ENCODE measurements around the gene C17orf50.

Gene C17orf50

GRCh38 chr17:35788477-35789368 is 28.0 kb downstream of the C17orf50 start:
- DNase-seq (ENCODE audit: low spot score) = peak; percentile 86

- no peak for DNase-seq (ENCODE audit: low spot score)
Measured at GRCh38 chr17:35790841-35791240, 30.2 kb downstream of the C17orf50 start.

DNA sequence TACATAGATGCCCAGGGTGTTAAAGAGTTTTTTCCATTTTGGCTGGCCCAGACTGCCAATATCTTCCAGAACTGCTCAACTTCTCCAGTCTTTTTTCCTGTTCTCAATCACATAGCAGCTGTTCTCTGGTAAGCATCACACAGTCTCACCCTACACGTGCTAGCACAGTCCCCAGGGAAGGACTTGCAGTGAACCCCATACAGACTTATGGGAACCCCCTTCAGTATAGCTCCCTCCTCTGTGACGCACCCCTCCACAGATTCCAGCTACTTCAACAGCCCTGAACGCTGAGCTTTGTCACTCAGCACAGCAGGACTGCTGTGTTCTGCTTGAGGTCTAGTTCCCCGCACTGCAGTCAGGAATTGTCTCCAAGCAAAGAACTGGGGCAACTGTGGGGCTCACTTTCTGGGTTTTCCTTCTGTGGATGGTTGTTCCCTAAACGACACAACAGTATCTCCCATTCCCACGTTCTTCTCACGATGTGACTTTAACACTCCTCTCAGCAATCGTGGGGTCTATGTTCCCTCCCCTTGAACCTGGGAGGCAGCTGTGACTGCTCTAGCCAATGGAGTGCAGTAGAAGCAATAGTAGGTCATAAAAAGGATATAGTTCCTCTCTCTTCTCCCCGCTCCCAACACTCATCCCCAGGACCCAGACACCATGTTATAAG is 31.1 kb downstream of the C17orf50 start:
- no peak for DNase-seq (ENCODE audit: low spot score)

DNA sequence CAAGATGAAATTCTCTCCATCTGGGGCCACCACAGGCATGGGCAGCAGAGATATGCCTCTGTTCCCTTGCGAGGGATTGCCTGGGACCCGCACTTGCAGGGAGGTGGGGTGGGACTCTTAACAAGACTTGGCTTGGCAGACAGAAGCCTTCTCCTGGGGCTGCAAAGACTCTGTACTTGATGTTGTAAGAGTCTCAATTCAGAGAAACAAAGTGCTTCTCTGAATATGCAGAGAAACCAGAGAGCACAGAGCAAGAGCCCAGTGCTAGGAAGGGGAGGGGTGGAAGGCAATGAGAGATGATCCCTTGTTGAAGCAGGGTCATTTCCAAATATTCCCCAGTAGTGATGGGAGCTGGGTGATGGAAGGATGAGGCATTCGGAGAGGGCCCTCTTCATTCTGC is 32.6 kb downstream of the C17orf50 start:
- no peak for DNase-seq (ENCODE audit: low spot score)

GRCh38 chr17:35795007-35795870 is 34.6 kb downstream of the C17orf50 start, which contains the start of gene MMP28:
Gene MMP28 (minus strand): TSS chr17:35795641. CDS start chr17:35795377, 264 bp downstream.
- peak; percentile 64 for DNase-seq (ENCODE audit: low spot score)

- no peak for DNase-seq (ENCODE audit: low spot score)
Measured at GRCh38 chr17:35795871-35796265, 35.2 kb downstream of the C17orf50 start.

DNA sequence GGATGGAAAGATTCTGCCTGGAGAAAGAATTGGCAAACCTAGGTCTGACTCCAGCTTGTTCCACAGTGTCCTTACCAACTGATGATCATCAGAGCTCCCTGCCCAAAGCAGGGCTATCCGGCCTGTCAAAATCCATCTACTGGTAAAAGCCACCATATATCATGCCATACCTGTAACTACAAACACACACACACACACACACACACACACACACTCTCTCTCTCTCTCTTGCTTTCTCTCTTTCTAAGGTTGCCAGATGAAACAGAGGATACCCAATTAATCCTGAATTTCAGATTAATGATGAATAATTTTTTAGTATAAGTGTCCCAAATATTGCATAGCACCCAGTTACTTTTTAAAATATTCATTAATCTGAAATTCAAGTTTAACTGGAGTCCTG is 36.3 kb downstream of the C17orf50 start:
- DNase-seq (ENCODE audit: low spot score) = no peak

DNA sequence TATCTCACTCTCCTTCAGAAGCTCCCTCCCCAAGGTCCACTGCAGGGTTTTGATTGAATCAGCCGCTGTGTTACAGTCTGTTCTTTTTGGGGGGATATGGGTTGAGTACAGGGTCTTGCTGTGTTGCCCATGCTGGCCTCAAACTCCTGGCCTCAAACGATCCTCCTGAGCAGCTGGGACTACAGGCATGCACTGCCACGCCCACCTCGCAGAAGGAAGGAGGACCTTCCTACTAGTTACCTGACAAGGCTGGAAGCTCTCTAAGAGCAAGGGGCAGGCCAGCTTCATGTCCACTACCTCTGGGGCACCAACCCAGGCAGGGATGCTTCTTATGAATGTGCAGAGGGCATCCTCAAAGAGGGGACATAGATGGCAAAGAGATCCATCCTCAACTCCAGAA is 36.7 kb downstream of the C17orf50 start:
- no peak for DNase-seq (ENCODE audit: low spot score)

- no peak for DNase-seq (ENCODE audit: low spot score)
Measured at GRCh38 chr17:35797918-35798317, 37.2 kb downstream of the C17orf50 start.

DNA sequence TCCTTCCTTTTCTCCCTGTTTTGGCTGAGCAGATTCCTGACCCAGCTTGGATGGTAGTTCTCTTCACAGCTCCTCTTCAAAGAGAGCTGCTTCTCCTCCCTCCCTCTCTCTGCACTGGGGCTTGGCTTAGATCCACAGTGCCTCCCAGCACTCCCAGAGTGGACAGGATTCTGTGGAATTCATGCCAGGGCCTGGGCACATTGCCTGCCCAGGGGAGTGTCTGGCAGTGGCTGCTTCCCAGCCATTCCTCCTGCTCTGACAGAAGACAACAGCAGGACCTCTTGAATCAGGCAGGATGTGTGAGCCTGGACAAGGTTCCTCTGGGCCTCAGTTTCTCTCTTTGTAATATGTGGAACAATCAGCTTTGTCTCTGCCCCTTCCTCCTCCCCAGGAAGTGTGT is 39.3 kb downstream of the C17orf50 start:
- peak; percentile 81 for DNase-seq (ENCODE audit: low spot score)

DNA sequence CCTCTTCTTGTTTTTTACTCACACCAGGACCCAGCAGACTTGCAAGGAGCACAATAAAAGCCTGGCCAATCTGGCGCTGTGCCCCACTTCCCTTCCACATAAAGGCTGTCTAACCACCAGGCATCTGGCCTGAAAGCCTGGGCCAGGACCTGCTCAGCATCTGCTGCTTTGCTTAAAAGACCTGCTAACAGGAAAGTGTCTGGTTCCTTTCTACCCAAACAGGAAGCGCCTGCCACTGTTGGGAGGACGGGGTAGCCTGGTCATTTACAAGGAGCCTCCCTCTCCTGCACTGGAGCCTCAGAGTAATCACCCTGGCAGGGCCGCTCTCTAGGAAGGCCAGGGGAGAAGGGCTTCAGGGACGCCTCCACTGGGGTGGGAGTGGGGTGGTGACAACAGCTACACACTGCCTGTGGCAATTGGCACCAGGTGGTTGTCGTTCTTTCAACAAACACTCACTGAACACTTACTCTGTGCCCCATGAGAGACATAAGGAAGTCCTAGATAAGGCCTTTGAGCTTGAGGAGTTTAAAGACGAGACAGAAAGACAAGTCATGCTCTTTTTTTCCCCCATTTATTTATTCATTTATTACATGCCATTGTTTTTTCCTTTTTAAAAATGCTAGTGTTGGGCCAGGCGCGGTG is 41.0 kb downstream of the C17orf50 start:
- DNase-seq (ENCODE audit: low spot score) = no peak

DNA sequence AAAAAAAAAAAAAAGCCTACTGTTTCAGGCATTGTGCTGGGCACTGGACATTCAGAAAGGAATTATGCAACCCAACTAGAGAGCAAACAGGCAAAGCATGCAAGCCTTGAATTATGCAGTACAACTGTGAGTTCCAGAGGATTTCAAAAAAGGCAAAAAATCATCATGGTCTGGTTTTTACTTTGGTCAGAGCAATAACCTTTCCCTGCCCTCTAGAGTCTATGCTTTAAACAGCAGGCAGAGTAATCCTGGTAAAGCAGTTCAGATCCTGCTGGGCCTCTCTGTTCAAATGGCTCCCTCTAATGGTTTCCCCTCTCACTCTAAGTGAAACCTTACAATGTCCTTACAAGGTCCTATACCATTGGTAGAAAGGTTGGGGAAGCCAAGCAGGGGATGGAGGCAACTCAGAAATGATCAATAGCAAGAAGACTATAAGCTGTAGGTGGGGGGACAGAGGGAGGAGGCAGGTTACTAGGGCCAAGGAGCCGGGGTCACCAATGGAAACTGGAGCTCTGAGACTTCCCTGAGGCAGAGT is 44.0 kb downstream of the C17orf50 start:
- peak; percentile 89 for DNase-seq (ENCODE audit: low spot score)

DNA sequence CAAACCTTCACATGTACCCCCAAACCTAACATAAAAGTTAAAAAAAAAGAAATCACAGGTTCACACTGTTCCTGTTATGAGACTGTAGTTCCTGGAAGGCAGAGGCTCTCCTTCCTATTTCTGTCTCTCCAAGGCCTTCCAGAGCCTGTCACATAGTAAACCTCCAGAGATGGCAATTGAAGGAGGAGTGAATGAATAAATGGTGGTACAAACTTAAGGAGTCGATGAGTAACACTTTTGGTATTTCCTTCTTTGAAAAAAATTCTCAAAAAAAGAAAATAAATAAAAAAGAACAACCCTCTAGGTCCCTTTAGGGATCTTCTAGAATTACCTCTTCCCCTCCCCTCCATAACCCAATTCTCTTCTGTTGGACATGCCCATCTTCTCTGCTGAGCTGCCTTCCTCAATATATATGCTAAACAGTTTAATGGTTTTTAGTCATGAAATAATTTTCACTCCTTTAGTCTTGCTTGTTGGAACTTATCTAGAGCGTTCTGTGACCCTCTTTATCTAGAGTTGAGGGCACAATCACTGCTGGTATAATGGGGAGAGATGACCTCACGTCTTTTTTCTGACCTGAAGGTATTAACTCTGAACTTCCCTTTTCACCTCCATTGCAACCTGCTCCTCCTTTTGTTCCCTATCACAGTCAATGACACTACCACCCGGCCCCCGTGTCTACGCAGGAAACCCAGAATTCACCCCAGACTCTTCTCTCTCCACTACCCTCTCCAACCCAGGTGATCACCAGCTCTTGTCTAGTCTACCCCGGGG is 46.9 kb downstream of the C17orf50 start:
- DNase-seq (ENCODE audit: low spot score) = peak; percentile 36

DNA sequence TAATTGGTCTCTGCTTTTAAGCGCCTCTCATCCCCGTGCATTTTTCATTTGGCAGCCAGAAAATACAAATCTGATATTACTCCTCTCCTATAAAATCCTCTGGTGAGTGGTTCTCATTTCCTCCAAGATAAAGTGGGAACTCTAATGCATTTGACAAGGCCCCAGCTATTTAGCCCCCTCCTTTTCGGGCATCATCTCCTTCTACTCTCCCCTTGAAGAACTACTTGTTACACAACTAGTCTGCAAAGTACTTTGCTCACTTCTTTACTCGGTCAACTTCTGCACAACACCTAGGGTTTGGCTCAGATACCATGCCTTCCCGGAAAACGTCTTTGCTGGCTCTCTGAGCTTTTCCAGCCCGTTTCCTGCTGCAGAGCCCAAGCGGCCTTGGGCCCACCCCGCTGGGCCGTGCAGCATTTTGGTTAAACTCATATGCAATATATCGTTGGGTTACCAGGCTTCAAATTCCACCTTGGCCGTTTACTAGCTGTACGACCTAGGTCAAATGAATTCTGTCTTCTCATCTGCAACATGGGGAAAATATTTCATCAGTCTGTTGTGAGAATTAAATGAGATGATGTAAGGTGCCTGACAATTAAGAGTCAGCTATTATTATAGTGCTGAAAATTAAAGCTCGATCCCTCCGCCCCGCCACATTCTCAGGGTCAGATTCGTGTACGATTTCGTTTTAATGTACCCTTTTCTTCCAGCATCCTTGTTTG is 47.7 kb downstream of the C17orf50 start:
- DNase-seq (ENCODE audit: low spot score) = no peak

DNA sequence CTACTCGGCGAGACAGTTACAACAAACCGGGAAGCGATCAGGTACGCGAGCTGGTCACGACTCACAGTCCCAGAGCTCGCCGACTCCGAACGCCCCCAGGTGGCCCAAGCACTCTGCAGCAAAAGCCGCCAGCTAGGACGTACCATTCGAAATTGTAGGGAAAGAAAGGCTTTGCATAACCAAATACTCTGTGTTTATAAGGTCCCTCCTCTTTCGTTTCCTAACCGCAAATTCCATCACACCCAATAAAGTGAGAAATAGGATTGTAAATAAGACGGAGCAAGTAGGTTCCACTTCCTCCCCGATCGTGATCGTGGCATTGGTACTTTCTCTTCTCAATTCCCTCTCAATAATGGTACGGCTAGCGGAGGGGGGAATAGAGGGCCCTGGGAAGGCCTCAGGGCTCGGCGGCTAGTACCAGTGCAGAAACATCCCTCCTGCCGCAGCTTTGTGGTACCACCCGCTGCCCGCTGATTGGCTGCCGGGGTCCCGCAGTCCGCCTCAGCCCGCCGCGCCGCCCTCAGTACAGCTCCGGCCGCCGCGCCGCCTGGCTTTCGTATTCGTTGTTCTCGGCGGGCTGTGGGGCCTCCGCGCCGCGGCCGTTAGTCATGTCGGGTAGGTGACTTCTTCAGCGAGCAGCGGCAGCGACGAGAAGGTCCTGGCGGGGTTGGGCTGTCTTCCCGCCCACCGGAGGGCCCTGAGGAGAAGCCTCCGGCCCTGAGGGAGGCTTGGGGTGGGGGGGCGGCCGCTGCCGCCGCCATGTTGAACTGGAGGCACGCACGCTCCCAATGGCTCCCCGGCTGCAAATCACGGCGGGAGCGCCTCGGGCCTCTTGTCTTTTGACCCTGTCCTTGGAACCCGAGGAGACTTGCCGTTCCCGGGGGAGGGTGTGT is 48.5 kb downstream of the C17orf50 start, which contains the start of gene TAF15:
Gene TAF15, plus strand, starts transcription at position 523 of the 893 bp plus-strand sequence. Its CDS starts 86 bp downstream, at position 609.
- DNase-seq (ENCODE audit: low spot score) = peak; percentile 97

DNA sequence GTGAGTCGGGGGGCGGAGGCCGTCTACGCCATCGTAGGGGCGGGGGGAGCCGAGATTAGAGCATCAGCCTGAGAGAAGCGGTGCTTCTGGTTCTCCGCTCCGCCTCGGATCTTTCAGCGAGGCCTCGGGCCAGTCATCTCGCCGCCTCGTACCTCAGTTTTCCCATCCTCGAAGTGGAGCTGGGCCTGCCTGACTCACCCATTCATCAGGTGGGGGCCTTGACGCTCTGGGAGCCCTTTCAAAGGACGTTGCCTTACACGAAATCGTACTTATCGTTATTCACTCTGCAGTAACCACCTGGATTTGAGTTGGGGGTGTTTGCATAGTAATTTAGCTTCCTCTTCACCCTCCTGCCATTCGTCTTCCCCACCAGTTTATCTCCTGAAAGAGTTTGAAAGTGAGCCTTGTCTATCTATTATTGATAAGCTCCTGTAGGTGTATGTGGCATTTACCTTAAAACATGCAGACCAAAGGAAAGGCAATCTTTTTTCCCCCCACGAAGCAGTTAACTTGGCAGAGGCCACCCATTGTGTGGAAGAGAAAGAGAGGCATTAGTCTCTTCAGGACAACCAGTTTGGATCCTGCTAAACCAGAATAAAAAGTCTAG is 49.3 kb downstream of the C17orf50 start:
- no peak for DNase-seq (ENCODE audit: low spot score)

GRCh38 chr17:35811759-35812158 is 51.1 kb downstream of the C17orf50 start:
- no peak for DNase-seq (ENCODE audit: low spot score)

DNA sequence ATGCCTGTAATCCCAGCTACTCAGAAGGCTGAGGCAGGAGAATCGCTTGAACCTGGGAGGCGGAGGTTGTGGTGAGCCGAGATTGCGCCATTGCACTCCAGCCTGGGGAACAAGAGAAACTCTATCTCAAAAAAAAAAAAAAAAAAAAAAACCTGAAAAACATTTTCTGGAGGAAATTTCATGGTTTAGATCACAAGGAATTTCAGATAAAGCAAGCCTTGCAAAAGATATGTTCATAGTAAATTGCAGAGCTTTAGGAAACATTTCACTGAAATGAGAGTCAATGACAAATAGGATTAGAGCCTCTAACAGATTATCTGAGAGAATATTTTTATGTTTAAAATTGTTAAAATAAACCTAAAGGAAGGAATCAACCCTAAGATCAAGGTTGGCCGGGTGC is 51.8 kb downstream of the C17orf50 start:
- DNase-seq (ENCODE audit: low spot score) = no peak
